Transverse colon (tissue), 4 donors: ENCODE measurements around the gene ANKRD24. TPM values are rescaled to one million over a fixed set of nuclear protein-coding genes. Genes with fewer than 3 reads are reported as not detected.
"Not testable (repeated sequence)": the region's sequence is repeated elsewhere in the genome, so short reads cannot be mapped to it uniquely, and the experiment has no call there.

ENCODE experiments used
- DNase-seq: peaks from one replicate; pipeline ENCODE4 v3.0.0-alpha.2; 2019
- H3K27ac ChIP-seq, 4 donors: fragments of 200-600 bp; sonication (generic); 2 replicates each; pipeline ENCODE4 v1.5.1; 2016 to 2018; ENCODE audit warnings: inconsistent platforms in 4 of 4
- H3K27me3 ChIP-seq: fragments of 200-600 bp; sonication (generic); 2 replicates; pipeline ENCODE4 v1.5.1; 2017; ENCODE audit warnings: inconsistent platforms
- H3K36me3 ChIP-seq, 4 donors: fragments of 200-600 bp; sonication (generic); 2 replicates each; pipeline ENCODE4 v1.5.1; 2017 to 2019; ENCODE audit warnings: inconsistent platforms in 4 of 4
- H3K4me1 ChIP-seq, 4 donors: fragments of 200-600 bp; sonication (generic); 2 replicates each; pipeline ENCODE4 v1.5.1; 2017 to 2020; ENCODE audit warnings: inconsistent platforms in 4 of 4
- H3K4me3 ChIP-seq, 4 donors: fragments of 200-600 bp; sonication (generic); 1 replicate in 1 of 4; 2 replicates in 3 of 4; pipeline versions ENCODE4 v1.5.1 to v1.6.1; 2017 to 2019; ENCODE audit warnings: inconsistent platforms in 4 of 4
- H3K9me3 ChIP-seq, 2 donors: fragments of 200-600 bp; sonication (generic); 2 replicates each; pipeline ENCODE4 v1.5.1; 2017 to 2019; ENCODE audit warnings: inconsistent platforms in 2 of 2
- CTCF ChIP-seq, 5 experiments: fragments of 200-600 bp in 3 of 5; fragments of 450-650 bp in 2 of 5; sonication (generic) in 3 of 5; IDR thresholded peaks; 1 replicate in 2 of 5; 2 replicates in 3 of 5; pipeline ENCODE4 v1.5.1; 2016 to 2017; ENCODE audit warnings: antibody characterized with exemption in 5 of 5, inconsistent platforms in 3 of 5, mild to moderate bottlenecking in 2 of 5, moderate library complexity in 1 of 5
- EP300 ChIP-seq: sonication (generic); formaldehyde crosslinking; IDR thresholded peaks from one replicate; pipeline ENCODE4 v1.6.1; 2017; ENCODE audit warnings: antibody characterized with exemption, low read depth
- POLR2A ChIP-seq: fragments of 450-650 bp; IDR thresholded peaks from one replicate; pipeline ENCODE4 v1.6.1; 2016; ENCODE audit warnings: antibody characterized with exemption, mild to moderate bottlenecking, moderate library complexity
- POLR2AphosphoS5 ChIP-seq, 3 donors: sonication (generic); formaldehyde crosslinking; IDR thresholded peaks; one replicate each; pipeline ENCODE4 v1.6.1; 2016; ENCODE audit warnings: antibody characterized with exemption in 3 of 3
- WGBS, 2 donors: methylation state at CpG; one replicate each; pipeline ENCODE4 v1.1.5; 2018; ENCODE audit warnings: low coverage in 1 of 2; 5-methylcytosine and 5-hydroxymethylcytosine counted together
- in situ Hi-C, 4 donors: fragments of 200-750 bp; cut with MboI; loops; one replicate each; pipeline versions ENCODE4 v1.15.0 to v1.15.1; 2017; ENCODE audit warnings: low sequenced_read_pairs in 3 of 4, low pct_ligation_motif_present in 1 of 4, low pct_unique_long_range_greater_than_20kb in 1 of 4
- intact Hi-C: fragments of 100-400 bp; cut with DNase I; formaldehyde crosslinking; loops from one replicate; pipeline ENCODE4 v1.15.1; 2023; ENCODE audit warnings: low total_unique reads
- total RNA-seq, 4 donors: library from RNA; depleted of rRNA; stranded (reverse); fragments of >200 nt; gene quantifications; one replicate each; pipeline ENCODE4 v1.1.0, GENCODE V29; 2016

The ANKRD24 gene
- total RNA-seq, 4 donors from 2014 or later: 1.2 to 6.4 (median 2.1) TPM

GRCh38 chr19:4225885-4226284 lies 43.4 kb downstream of the ANKRD24 start:
- intact Hi-C loops (no loop called here), in situ Hi-C loops (loop anchor here in 1 of 4 donors (10.0 kb wide), 1 partner anchor 361 kb away; the partner anchor contains the start of gene ZFR2)
- no peak for TF ChIP-seq POLR2A
- TF ChIP-seq EP300: no peak
- no peak for TF ChIP-seq CTCF (IDR thresholded peaks at IDR 0.05)
- TF ChIP-seq POLR2AphosphoS5 (IDR thresholded peaks at IDR 0.05): no peak

GRCh38 chr19:4227771-4228170 lies 45.3 kb downstream of the ANKRD24 start:
- no peak for DNase-seq
- no peak for TF ChIP-seq EP300
- no peak for TF ChIP-seq POLR2AphosphoS5 (IDR thresholded peaks at IDR 0.05)
- TF ChIP-seq CTCF (IDR thresholded peaks at IDR 0.05): no peak
- no peak for TF ChIP-seq POLR2A
- Histone ChIP-seq H3K27ac (no peak overlapping the region), H3K4me1 (no peaks in the 10 kb centered on the region), H3K9me3 (no peaks in the 10 kb centered on the region), H3K36me3 (no peaks in the 10 kb centered on the region), H3K27me3 (peaks cover 60% of the 10 kb centered on the region), H3K4me3 (no peak overlapping the region)
- in situ Hi-C loops (loop anchor here in 1 of 4 donors (10.0 kb wide), 1 partner anchor 363 kb away; the partner anchor contains the start of gene ZFR2), intact Hi-C loops (no loop called here)

More at GRCh38 chr19:4225885-4226284, 43.4 kb downstream of the ANKRD24 start:
- Histone ChIP-seq H3K27ac (no peak overlapping the region), H3K4me3 (no peak overlapping the region), H3K4me1 (no peaks in the 10 kb centered on the region), H3K9me3 (no peaks in the 10 kb centered on the region), H3K36me3 (no peaks in the 10 kb centered on the region), H3K27me3 (peaks cover 49% of the 10 kb centered on the region)
- no peak for DNase-seq
- WGBS, 2 donors: 64 to 68% methylated on average over 8 of the region's 8 CpGs

DNA sequence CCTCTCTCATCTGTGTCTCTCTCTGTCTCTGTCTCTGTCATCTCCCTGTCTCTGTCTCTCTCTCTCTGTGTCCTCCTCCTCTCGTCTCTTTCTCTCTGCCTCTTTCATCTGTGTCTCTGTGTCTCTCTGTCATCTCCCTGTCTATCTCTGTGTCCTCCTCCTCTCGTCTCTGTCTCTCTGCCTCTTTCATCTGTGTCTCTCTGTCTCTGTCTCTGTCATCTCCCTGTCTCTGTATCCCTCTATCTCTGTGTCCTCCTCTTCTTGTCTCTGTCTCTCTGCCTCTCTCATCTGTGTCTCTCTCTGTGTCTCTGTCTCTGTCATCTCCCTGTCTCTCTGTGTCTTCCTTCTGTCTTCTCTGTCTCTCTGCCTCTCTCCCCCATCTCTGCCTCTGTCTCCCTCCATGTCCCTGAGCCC lies 46.3 kb downstream of the ANKRD24 start:
- no peak for DNase-seq
- Histone ChIP-seq H3K4me3 (no peak overlapping the region), H3K27ac (no peak overlapping the region), H3K9me3 (no peaks in the 10 kb centered on the region), H3K36me3 (no peaks in the 10 kb centered on the region), H3K4me1 (no peaks in the 10 kb centered on the region), H3K27me3 (peaks cover 60% of the 10 kb centered on the region)
- WGBS, 2 donors: 20 to 45% methylated on average over 1 to 2 of the region's 2 CpGs
- no peak for TF ChIP-seq POLR2A
- intact Hi-C loops (no loop called here), in situ Hi-C loops (loop anchor here in 1 of 4 donors (10.0 kb wide), 1 partner anchor 364 kb away; the partner anchor contains the start of gene ZFR2)

GRCh38 chr19:4229179-4229931 lies 46.9 kb downstream of the ANKRD24 start, which contains the start of gene EBI3:
Gene EBI3 (plus strand): TSS chr19:4229523. CDS start chr19:4229551, 28 bp downstream.
- no peak for TF ChIP-seq CTCF (IDR thresholded peaks at IDR 0.05)
- TF ChIP-seq POLR2A: no peak
- TF ChIP-seq POLR2AphosphoS5 (IDR thresholded peaks at IDR 0.05): no peak
- no peak for TF ChIP-seq EP300
- H3K36me3 ChIP-seq: no peaks in the 10 kb centered on the region
- no peak within 1 kb of the TSS for H3K4me3 ChIP-seq
- in situ Hi-C loops: loop anchor here in 1 of 4 donors (10.0 kb wide), 1 partner anchor 365 kb away; the partner anchor contains the start of gene ZFR2
- no peaks in the 10 kb centered on the region for H3K9me3 ChIP-seq
- 14% methylated on average over 19 of the region's 19 CpGs; no CpG with 5 or more reads in 1 of the 2 donors for WGBS, 2 donors
- intact Hi-C loops: no loop called here
- no peaks in the 10 kb centered on the region for H3K4me1 ChIP-seq
- DNase-seq: peak; percentile 34
- peaks cover 60% of the 10 kb centered on the region for H3K27me3 ChIP-seq
- no peak within 1 kb of the TSS for H3K27ac ChIP-seq

DNA sequence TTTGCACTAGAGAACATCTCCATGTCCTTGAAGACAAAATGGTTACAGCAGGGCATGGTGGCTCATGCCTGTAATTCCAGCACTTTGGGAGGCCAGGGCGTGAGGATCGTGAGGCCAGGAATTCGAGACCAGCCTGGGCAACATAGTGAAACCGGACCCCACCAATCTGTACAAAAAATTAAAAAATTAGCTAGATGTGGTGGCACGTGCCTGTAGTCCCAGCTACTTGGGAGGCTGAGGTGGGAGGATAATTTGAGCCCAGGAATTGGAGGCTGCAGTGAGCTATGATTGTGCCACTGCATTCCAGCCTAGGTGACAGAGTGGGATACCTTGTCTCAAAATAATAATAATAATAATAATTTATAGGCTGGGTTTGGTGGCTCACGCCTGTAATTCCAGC lies 47.7 kb downstream of the ANKRD24 start:
- in situ Hi-C loops: not testable (repeated sequence)

DNA sequence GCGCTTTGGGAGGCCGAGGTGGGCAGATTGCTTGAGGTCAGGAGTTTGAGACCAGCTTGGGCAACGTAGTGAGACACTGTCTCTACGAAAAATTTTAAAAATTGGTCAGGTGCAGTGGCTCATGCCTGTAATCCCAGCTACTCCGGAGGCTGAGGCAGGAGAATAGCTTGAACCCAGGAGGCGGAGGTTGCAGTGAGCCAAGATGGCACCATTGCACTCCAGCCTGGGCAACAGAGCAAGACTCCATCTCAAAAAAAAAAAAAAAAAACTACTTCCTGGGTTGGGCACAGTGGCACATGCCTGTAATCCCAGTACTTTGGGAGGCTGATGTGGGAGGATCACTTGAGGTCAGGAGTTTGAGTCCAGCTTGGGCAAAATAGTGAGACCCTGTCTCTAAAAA lies 49.0 kb downstream of the ANKRD24 start:
- H3K4me3 ChIP-seq, H3K4me1 ChIP-seq, H3K9me3 ChIP-seq, DNase-seq, in situ Hi-C loops, intact Hi-C loops, H3K36me3 ChIP-seq, H3K27ac ChIP-seq: not testable (repeated sequence)
- WGBS, 2 donors: 83 to 100% methylated on average over 2 to 6 of the region's 6 CpGs
- H3K27me3 ChIP-seq: peaks cover 52% of the 10 kb centered on the region

More for the DNA sequence above, 47.7 kb downstream of the ANKRD24 start:
- H3K4me3 ChIP-seq, H3K9me3 ChIP-seq, H3K27ac ChIP-seq, H3K36me3 ChIP-seq, H3K4me1 ChIP-seq, intact Hi-C loops, DNase-seq: not testable (repeated sequence)
- peaks cover 60% of the 10 kb centered on the region for H3K27me3 ChIP-seq
- WGBS, 2 donors: 76 to 85% methylated on average over 5 to 6 of the region's 6 CpGs

GRCh38 chr19:4232139-4232538 lies 49.6 kb downstream of the ANKRD24 start:
- H3K36me3 ChIP-seq, H3K4me1 ChIP-seq, in situ Hi-C loops, H3K9me3 ChIP-seq, H3K4me3 ChIP-seq, DNase-seq, H3K27ac ChIP-seq, intact Hi-C loops: not testable (repeated sequence)
- WGBS, 2 donors: 67 to 82% methylated on average over 2 to 3 of the region's 5 CpGs
- H3K27me3 ChIP-seq: peaks cover 54% of the 10 kb centered on the region
